ELF-1 (cell line): ENCODE results near the gene PCDHGA7.
"Not testable (repeated sequence)": the region's sequence is repeated elsewhere in the genome, so short reads cannot be mapped to it uniquely, and the experiment has no call there.

ENCODE experiments used
- DNase-seq: peaks from one replicate; pipeline ENCODE4 v3.0.0-alpha.2; 2016; ENCODE audit warnings: low read depth, low spot score

Gene PCDHGA7

DNA sequence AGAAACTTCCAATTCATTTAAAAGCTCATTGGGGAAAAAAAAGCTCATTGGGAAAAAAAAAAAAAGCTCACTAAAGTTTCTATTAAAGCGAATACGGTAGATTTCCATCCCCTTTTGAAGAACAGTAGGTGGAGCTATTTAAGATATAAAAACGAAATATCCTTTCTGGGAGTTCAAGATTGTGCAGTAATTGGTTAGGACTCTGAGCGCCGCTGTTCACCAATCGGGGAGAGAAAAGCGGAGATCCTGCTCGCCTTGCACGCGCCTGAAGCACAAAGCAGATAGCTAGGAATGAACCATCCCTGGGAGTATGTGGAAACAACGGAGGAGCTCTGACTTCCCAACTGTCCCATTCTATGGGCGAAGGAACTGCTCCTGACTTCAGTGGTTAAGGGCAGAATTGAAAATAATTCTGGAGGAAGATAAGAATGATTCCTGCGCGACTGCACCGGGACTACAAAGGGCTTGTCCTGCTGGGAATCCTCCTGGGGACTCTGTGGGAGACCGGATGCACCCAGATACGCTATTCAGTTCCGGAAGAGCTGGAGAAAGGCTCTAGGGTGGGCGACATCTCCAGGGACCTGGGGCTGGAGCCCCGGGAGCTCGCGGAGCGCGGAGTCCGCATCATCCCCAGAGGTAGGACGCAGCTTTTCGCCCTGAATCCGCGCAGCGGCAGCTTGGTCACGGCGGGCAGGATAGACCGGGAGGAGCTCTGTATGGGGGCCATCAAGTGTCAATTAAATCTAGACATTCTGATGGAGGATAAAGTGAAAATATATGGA is 48.0 kb downstream of the PCDHGA7 start, which contains the start of gene PCDHGA12:
PCDHGA12 (plus strand) TSS at position 176 of the 782 bp plus-strand sequence; CDS start at position 429, 253 bp downstream.
- peak; percentile 67 for DNase-seq

DNA sequence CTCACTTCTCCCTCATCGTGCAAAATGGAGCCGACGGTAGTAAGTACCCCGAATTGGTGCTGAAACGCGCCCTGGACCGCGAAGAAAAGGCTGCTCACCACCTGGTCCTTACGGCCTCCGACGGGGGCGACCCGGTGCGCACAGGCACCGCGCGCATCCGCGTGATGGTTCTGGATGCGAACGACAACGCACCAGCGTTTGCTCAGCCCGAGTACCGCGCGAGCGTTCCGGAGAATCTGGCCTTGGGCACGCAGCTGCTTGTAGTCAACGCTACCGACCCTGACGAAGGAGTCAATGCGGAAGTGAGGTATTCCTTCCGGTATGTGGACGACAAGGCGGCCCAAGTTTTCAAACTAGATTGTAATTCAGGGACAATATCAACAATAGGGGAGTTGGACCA is 48.7 kb downstream of the PCDHGA7 start:
- DNase-seq: no peak

DNA sequence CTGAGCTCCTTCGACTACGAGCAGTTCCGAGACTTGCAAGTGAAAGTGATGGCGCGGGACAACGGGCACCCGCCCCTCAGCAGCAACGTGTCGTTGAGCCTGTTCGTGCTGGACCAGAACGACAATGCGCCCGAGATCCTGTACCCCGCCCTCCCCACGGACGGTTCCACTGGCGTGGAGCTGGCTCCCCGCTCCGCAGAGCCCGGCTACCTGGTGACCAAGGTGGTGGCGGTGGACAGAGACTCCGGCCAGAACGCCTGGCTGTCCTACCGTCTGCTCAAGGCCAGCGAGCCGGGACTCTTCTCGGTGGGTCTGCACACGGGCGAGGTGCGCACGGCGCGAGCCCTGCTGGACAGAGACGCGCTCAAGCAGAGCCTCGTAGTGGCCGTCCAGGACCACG is 49.8 kb downstream of the PCDHGA7 start:
- not testable (repeated sequence) for DNase-seq

DNA sequence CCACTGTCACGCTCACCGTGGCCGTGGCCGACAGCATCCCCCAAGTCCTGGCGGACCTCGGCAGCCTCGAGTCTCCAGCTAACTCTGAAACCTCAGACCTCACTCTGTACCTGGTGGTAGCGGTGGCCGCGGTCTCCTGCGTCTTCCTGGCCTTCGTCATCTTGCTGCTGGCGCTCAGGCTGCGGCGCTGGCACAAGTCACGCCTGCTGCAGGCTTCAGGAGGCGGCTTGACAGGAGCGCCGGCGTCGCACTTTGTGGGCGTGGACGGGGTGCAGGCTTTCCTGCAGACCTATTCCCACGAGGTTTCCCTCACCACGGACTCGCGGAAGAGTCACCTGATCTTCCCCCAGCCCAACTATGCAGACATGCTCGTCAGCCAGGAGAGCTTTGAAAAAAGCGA is 50.2 kb downstream of the PCDHGA7 start:
- DNase-seq: not testable (repeated sequence)

DNA sequence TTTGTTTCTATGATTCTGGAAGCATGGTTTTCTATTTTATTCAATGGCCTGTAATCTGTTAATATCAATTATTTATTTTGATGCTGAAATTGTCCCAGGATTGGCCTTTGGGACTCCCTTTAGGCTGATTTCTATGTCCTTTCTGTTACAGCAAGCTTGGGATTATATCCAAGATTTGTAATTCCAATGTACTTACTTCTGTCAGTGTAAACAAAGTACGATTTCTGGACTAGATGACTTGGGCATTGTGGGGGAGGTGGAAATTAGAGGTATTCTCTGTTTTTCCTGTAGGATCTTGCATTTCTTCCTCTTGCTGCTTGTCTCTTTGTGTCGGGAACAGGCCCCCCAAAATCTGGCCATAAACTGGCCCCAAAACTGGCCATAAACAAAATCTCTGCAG is 51.5 kb downstream of the PCDHGA7 start:
- DNase-seq: no peak
